ENCODE results near the gene ABCB10.

ABCB10 gene

GRCh38 chr1:229487181-229487580 lies 71.3 kb downstream of the ABCB10 start:
- no peaks in the 10 kb centered on the region for H3K9me3 ChIP-seq (ENCODE audit: insufficient read depth, low read length)
- no peak overlapping the region for H3K4me2 ChIP-seq (ENCODE audit: low read depth, low read length, poor library complexity, severe bottlenecking)
- no peak overlapping the region for H3K27ac ChIP-seq (ENCODE audit: low read depth, low read length)
- peaks cover 40% of the 10 kb centered on the region; the same call in 1 of the 2 replicates for H3K36me3 ChIP-seq (ENCODE audit: low read length)
- H3K9ac ChIP-seq (ENCODE audit: low read length) = no peak overlapping the region
- no peak overlapping the region for H3K4me3 ChIP-seq (ENCODE audit: insufficient read depth, low read length, poor library complexity, severe bottlenecking)
- H3K79me2 ChIP-seq (ENCODE audit: insufficient read depth, low read length) = no peaks in the 10 kb centered on the region
- no peaks in the 10 kb centered on the region for H4K20me1 ChIP-seq (ENCODE audit: low read depth, low read length)
- no peaks in the 10 kb centered on the region for H3F3A ChIP-seq (ENCODE audit: insufficient read depth)
- no peak overlapping the region for H2AFZ ChIP-seq (ENCODE audit: low read depth, low read length, severe bottlenecking)
- H3K27me3 ChIP-seq (ENCODE audit: low read length) = no peaks in the 10 kb centered on the region
- TF ChIP-seq EZH2phosphoT487 (conservative IDR thresholded peaks at IDR 0.05; ENCODE audit: low read length) = no peak
- no peak for TF ChIP-seq CTCF (IDR thresholded peaks at IDR 0.05; ENCODE audit: insufficient read depth, low read length, poor library complexity, severe bottlenecking)
- no peaks in the 10 kb centered on the region for H3K9me2 ChIP-seq (replicated peaks; ENCODE audit: insufficient read depth, low read length)

GRCh38 chr1:229485318-229485717 lies 73.2 kb downstream of the ABCB10 start:
- Histone ChIP-seq H3K9me3 (ENCODE audit: insufficient read depth, low read length) (no peaks in the 10 kb centered on the region), H3K79me2 (ENCODE audit: insufficient read depth, low read length) (no peaks in the 10 kb centered on the region), H3K27ac (ENCODE audit: low read depth, low read length) (no peak overlapping the region), H4K20me1 (ENCODE audit: low read depth, low read length) (no peaks in the 10 kb centered on the region), H3K4me3 (ENCODE audit: insufficient read depth, low read length, poor library complexity, severe bottlenecking) (no peak overlapping the region), H3K9ac (ENCODE audit: low read length) (no peak overlapping the region), H3F3A (ENCODE audit: insufficient read depth) (no peaks in the 10 kb centered on the region), H3K36me3 (ENCODE audit: low read length) (peaks cover 33% of the 10 kb centered on the region; the same call in 1 of the 2 replicates), H2AFZ (ENCODE audit: low read depth, low read length, severe bottlenecking) (no peak overlapping the region), H3K4me2 (ENCODE audit: low read depth, low read length, poor library complexity, severe bottlenecking) (no peak overlapping the region), H3K27me3 (ENCODE audit: low read length) (no peaks in the 10 kb centered on the region), H3K9me2 (replicated peaks; ENCODE audit: insufficient read depth, low read length) (no peaks in the 10 kb centered on the region)
- no peak for TF ChIP-seq CTCF (IDR thresholded peaks at IDR 0.05; ENCODE audit: insufficient read depth, low read length, poor library complexity, severe bottlenecking)
- no peak for TF ChIP-seq EZH2phosphoT487 (conservative IDR thresholded peaks at IDR 0.05; ENCODE audit: low read length)

- no peak overlapping the region for H2AFZ ChIP-seq (ENCODE audit: low read depth, low read length, severe bottlenecking)
- H3K9me3 ChIP-seq (ENCODE audit: insufficient read depth, low read length) = no peaks in the 10 kb centered on the region
- no peaks in the 10 kb centered on the region for H3K27me3 ChIP-seq (ENCODE audit: low read length)
- H3K27ac ChIP-seq (ENCODE audit: low read depth, low read length) = no peak overlapping the region
- H3K9ac ChIP-seq (ENCODE audit: low read length) = no peak overlapping the region
- TF ChIP-seq CTCF (IDR thresholded peaks at IDR 0.05; ENCODE audit: insufficient read depth, low read length, poor library complexity, severe bottlenecking) (no peak), EZH2phosphoT487 (conservative IDR thresholded peaks at IDR 0.05; ENCODE audit: low read length) (no peak)
- no peaks in the 10 kb centered on the region for H4K20me1 ChIP-seq (ENCODE audit: low read depth, low read length)
- no peak overlapping the region for H3K4me3 ChIP-seq (ENCODE audit: insufficient read depth, low read length, poor library complexity, severe bottlenecking)
- H3K79me2 ChIP-seq (ENCODE audit: insufficient read depth, low read length) = no peaks in the 10 kb centered on the region
- peaks cover 21% of the 10 kb centered on the region for H3K36me3 ChIP-seq (ENCODE audit: low read length)
- H3K9me2 ChIP-seq (replicated peaks; ENCODE audit: insufficient read depth, low read length) = no peaks in the 10 kb centered on the region
- no peak overlapping the region for H3K4me2 ChIP-seq (ENCODE audit: low read depth, low read length, poor library complexity, severe bottlenecking)
- no peaks in the 10 kb centered on the region for H3F3A ChIP-seq (ENCODE audit: insufficient read depth)
These were observed 76.0 kb downstream of the ABCB10 start for GRCh38 chr1:229482511-229482910.

All from SU-DHL-6 (cell line).